ENCODE measurements around the gene BEAN1.

Gene BEAN1

DNA sequence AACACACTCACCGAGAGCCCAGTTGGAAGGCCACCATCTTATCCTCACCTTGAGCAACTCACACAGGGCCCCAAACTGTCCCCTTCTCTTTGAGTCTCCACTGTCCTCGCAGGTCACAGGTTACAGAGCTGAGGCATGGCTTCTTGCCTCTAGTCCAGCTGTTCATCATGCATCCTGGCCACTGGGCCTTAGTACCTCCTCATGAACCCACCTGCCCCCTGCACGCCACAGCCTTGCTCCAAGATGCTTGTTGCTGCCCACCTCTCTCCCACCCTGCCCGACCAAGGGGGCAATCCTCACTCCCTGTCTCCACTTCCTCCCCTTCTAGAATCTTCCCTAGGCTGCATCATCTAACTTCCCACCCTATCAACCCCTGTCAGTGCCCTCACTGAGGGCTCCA is 43.5 kb upstream of the BEAN1 start:
- Histone ChIP-seq H3K27me3 (ENCODE audit: insufficient read depth, low read length) (no peaks in the 10 kb centered on the region), H2BK120ac (ENCODE audit: insufficient read depth, low read length, poor library complexity) (peak overlapping the region; percentile 71), H4K12ac (ENCODE audit: low read depth, low read length) (peak overlapping the region; percentile 1), H3K23ac (ENCODE audit: low read length) (no peak overlapping the region), H3K9ac (ENCODE audit: low read length) (no peak overlapping the region), H3K14ac (ENCODE audit: low read length) (peak overlapping the region; percentile 72), H3K4me1 (ENCODE audit: control insufficient read depth in 1 of 2, insufficient read depth in 2 of 2, low read length in 2 of 2) (peaks cover 21 to 30% of the 10 kb centered on the region in 2 experiments), H3K27ac (ENCODE audit: low read depth, low read length) (peak overlapping the region; percentile 22), H3K9me3 (ENCODE audit: insufficient read depth, low read depth, low read length) (peaks cover 2% of the 10 kb centered on the region), H3K4me2 (ENCODE audit: low read length) (no peak overlapping the region), H3K4ac (ENCODE audit: low read depth, low read length) (peak overlapping the region; percentile 22), H3K79me2 (ENCODE audit: control insufficient read depth, insufficient read depth, low read length, poor library complexity) (peaks cover 2% of the 10 kb centered on the region), H2AFZ (ENCODE audit: insufficient read depth, low read length, poor library complexity) (peak overlapping the region; percentile 5), H2BK12ac (ENCODE audit: low read length) (peak overlapping the region; percentile 51), H3K4me3 (ENCODE audit: low read depth, low read length) (no peak overlapping the region), H4K8ac (ENCODE audit: low read depth, low read length) (no peak overlapping the region), H2BK5ac (ENCODE audit: low read depth, low read length, poor library complexity) (peak overlapping the region; percentile 15), H2AK5ac (ENCODE audit: low read length) (peak overlapping the region; percentile 85), H3K18ac (ENCODE audit: low read length) (peak overlapping the region; percentile 24), H3K79me1 (ENCODE audit: low read length) (peaks cover 26% of the 10 kb centered on the region), H3K36me3 (ENCODE audit: control insufficient read depth in 1 of 2, insufficient read depth in 2 of 2, low read length in 2 of 2) (peaks cover 0 to 6% of the 10 kb centered on the region in 2 experiments), H4K91ac (ENCODE audit: low read depth, low read length) (peak overlapping the region; percentile 92)
- DNase-seq = no peak
- WGBS (ENCODE audit: extremely low coverage, insufficient coverage, insufficient read length) = no CpG with 5 or more reads among the region's 4 CpGs

DNA sequence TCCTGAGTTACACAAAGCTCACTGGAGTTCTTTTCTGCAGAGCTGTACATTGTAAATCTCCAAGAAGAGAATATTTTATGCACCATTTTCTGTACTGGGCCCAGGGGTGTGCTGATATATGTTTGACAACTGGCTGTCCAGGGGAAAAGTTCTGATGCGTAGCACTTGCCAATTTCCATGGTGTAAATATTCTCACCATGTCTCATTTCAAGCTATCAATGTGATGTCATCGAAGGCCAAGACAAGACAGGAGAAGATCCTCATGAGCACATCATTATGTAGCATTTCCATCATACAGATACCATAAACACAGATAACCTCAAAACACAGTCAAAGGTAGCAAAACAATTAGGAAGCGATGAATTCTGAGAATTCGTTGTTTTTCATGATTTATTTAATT is 41.7 kb upstream of the BEAN1 start:
- H2AK5ac ChIP-seq (ENCODE audit: low read length) = no peak overlapping the region
- no peak overlapping the region for H3K27ac ChIP-seq (ENCODE audit: low read depth, low read length)
- peaks cover 19 to 22% of the 10 kb centered on the region in 2 experiments for H3K4me1 ChIP-seq (ENCODE audit: control insufficient read depth in 1 of 2, insufficient read depth in 2 of 2, low read length in 2 of 2)
- no CpG with 5 or more reads among the region's 4 CpGs for WGBS (ENCODE audit: extremely low coverage, insufficient coverage, insufficient read length)
- no peak overlapping the region for H3K14ac ChIP-seq (ENCODE audit: low read length)
- no peaks in the 10 kb centered on the region for H3K9me3 ChIP-seq (ENCODE audit: insufficient read depth, low read depth, low read length)
- H3K4ac ChIP-seq (ENCODE audit: low read depth, low read length) = no peak overlapping the region
- no peak overlapping the region for H2BK12ac ChIP-seq (ENCODE audit: low read length)
- no peak overlapping the region for H4K91ac ChIP-seq (ENCODE audit: low read depth, low read length)
- H3K9ac ChIP-seq (ENCODE audit: low read length) = no peak overlapping the region
- H3K79me1 ChIP-seq (ENCODE audit: low read length) = peaks cover 20% of the 10 kb centered on the region
- no peak overlapping the region for H3K23ac ChIP-seq (ENCODE audit: low read length)
- H3K4me2 ChIP-seq (ENCODE audit: low read length) = no peak overlapping the region
- peaks cover 2% of the 10 kb centered on the region for H3K79me2 ChIP-seq (ENCODE audit: control insufficient read depth, insufficient read depth, low read length, poor library complexity)
- no peak overlapping the region for H3K4me3 ChIP-seq (ENCODE audit: low read depth, low read length)
- no peak overlapping the region for H2BK5ac ChIP-seq (ENCODE audit: low read depth, low read length, poor library complexity)
- peaks cover 0 to 6% of the 10 kb centered on the region in 2 experiments for H3K36me3 ChIP-seq (ENCODE audit: control insufficient read depth in 1 of 2, insufficient read depth in 2 of 2, low read length in 2 of 2)
- H4K12ac ChIP-seq (ENCODE audit: low read depth, low read length) = no peak overlapping the region
- H2AFZ ChIP-seq (ENCODE audit: insufficient read depth, low read length, poor library complexity) = no peak overlapping the region
- DNase-seq = no peak
- no peak overlapping the region for H4K8ac ChIP-seq (ENCODE audit: low read depth, low read length)
- H3K18ac ChIP-seq (ENCODE audit: low read length) = no peak overlapping the region
- H2BK120ac ChIP-seq (ENCODE audit: insufficient read depth, low read length, poor library complexity) = no peak overlapping the region
- no peaks in the 10 kb centered on the region for H3K27me3 ChIP-seq (ENCODE audit: insufficient read depth, low read length)

DNA sequence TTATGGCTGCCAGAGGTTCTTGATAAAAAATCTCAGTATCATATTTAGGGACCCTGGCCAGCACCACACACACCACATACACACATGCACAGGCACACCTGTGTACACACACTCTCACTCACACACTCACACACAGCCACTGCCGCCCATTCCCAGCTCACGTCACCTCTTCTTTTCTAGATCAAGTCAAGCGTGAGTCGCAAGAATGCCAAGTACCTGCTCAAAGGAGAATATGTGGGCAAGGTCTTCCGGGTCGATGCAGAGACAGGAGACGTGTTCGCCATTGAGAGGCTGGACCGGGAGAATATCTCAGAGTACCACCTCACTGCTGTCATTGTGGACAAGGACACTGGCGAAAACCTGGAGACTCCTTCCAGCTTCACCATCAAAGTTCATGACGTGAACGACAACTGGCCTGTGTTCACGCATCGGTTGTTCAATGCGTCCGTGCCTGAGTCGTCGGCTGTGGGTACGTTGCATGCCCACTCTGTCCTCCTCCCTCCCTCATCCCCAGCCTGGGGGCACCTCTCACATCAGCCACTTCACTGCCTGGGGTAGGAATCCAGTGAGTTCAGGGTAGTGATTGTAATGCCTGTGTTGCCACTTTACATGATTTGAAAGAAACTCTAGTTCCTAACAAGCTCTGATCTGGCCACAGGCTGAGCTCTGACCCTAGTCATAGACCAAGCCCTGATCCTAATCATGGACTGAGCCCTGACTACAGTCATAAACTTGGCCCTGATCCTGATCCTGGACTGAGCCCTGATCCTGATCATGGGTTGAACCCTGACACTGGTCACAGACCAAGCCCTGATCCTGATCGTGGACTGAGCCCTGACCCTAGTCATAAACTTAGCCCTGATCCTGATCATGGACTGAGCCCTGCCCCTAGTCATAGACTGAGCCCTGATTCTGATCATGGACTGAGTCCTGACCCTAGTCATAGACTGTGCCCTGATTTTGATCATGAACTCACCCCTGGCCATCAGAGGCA is 40.2 kb upstream of the BEAN1 start:
- no peaks in the 10 kb centered on the region for H3K9me3 ChIP-seq (ENCODE audit: insufficient read depth, low read depth, low read length)
- H2AFZ ChIP-seq (ENCODE audit: insufficient read depth, low read length, poor library complexity) = no peak overlapping the region
- no CpG with 5 or more reads among the region's 20 CpGs for WGBS (ENCODE audit: extremely low coverage, insufficient coverage, insufficient read length)
- H3K23ac ChIP-seq (ENCODE audit: low read length) = no peak overlapping the region
- H3K79me1 ChIP-seq (ENCODE audit: low read length) = peaks cover 13% of the 10 kb centered on the region
- H3K18ac ChIP-seq (ENCODE audit: low read length) = no peak overlapping the region
- H3K36me3 ChIP-seq (ENCODE audit: control insufficient read depth in 1 of 2, insufficient read depth in 2 of 2, low read length in 2 of 2) = peaks cover 3 to 6% of the 10 kb centered on the region in 2 experiments
- no peak overlapping the region for H2BK12ac ChIP-seq (ENCODE audit: low read length)
- no peak overlapping the region for H3K4me2 ChIP-seq (ENCODE audit: low read length)
- no peaks in the 10 kb centered on the region for H3K27me3 ChIP-seq (ENCODE audit: insufficient read depth, low read length)
- no peak overlapping the region for H3K9ac ChIP-seq (ENCODE audit: low read length)
- no peak overlapping the region for H3K27ac ChIP-seq (ENCODE audit: low read depth, low read length)
- no peak overlapping the region for H4K12ac ChIP-seq (ENCODE audit: low read depth, low read length)
- H2AK5ac ChIP-seq (ENCODE audit: low read length) = no peak overlapping the region
- no peak for DNase-seq
- H2BK120ac ChIP-seq (ENCODE audit: insufficient read depth, low read length, poor library complexity) = no peak overlapping the region
- H3K4me3 ChIP-seq (ENCODE audit: low read depth, low read length) = no peak overlapping the region
- no peak overlapping the region for H2BK5ac ChIP-seq (ENCODE audit: low read depth, low read length, poor library complexity)
- peaks cover 12 to 14% of the 10 kb centered on the region in 2 experiments for H3K4me1 ChIP-seq (ENCODE audit: control insufficient read depth in 1 of 2, insufficient read depth in 2 of 2, low read length in 2 of 2)
- H4K8ac ChIP-seq (ENCODE audit: low read depth, low read length) = no peak overlapping the region
- no peak overlapping the region for H3K14ac ChIP-seq (ENCODE audit: low read length)
- H4K91ac ChIP-seq (ENCODE audit: low read depth, low read length) = no peak overlapping the region
- no peak overlapping the region for H3K4ac ChIP-seq (ENCODE audit: low read depth, low read length)
- peaks cover under 1% of the 10 kb centered on the region for H3K79me2 ChIP-seq (ENCODE audit: control insufficient read depth, insufficient read depth, low read length, poor library complexity)

DNA sequence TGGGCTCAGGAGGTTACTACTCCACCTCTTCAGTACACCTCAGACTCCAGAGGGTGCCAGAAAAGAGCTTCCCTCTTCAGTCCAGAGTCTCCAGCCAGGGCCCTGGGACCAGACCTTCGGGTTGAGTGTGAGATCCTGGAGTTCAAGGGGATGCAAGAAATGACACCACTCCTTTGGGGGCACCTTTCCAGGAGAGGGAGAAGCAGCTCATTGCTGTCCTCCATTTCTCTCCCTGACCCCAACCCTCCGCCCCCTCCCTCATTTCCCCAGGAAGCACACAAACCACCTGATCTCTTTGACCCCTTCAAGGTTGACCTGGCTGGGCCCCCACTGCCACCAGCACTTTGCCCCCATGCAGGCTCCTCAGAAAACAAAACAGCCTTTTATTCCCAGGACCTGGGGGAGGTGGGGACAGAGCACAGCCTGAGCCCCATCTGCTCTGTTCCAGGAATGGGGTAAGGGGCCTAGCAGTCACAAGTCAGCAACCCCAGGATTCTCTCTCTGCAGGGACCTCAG is 39.2 kb upstream of the BEAN1 start:
- H2AK5ac ChIP-seq (ENCODE audit: low read length) = no peak overlapping the region
- H2BK5ac ChIP-seq (ENCODE audit: low read depth, low read length, poor library complexity) = no peak overlapping the region
- no CpG with 5 or more reads among the region's 2 CpGs for WGBS (ENCODE audit: extremely low coverage, insufficient coverage, insufficient read length)
- no peak overlapping the region for H2BK12ac ChIP-seq (ENCODE audit: low read length)
- no peak overlapping the region for H3K4ac ChIP-seq (ENCODE audit: low read depth, low read length)
- no peak overlapping the region for H3K23ac ChIP-seq (ENCODE audit: low read length)
- H3K9ac ChIP-seq (ENCODE audit: low read length) = no peak overlapping the region
- H3K79me1 ChIP-seq (ENCODE audit: low read length) = peaks cover 6% of the 10 kb centered on the region
- H4K91ac ChIP-seq (ENCODE audit: low read depth, low read length) = no peak overlapping the region
- H2AFZ ChIP-seq (ENCODE audit: insufficient read depth, low read length, poor library complexity) = no peak overlapping the region
- no peaks in the 10 kb centered on the region for H3K9me3 ChIP-seq (ENCODE audit: insufficient read depth, low read depth, low read length)
- H3K27me3 ChIP-seq (ENCODE audit: insufficient read depth, low read length) = no peaks in the 10 kb centered on the region
- no peak overlapping the region for H3K4me3 ChIP-seq (ENCODE audit: low read depth, low read length)
- no peak overlapping the region for H4K12ac ChIP-seq (ENCODE audit: low read depth, low read length)
- H4K8ac ChIP-seq (ENCODE audit: low read depth, low read length) = no peak overlapping the region
- no peak overlapping the region for H3K27ac ChIP-seq (ENCODE audit: low read depth, low read length)
- H3K4me2 ChIP-seq (ENCODE audit: low read length) = no peak overlapping the region
- H3K36me3 ChIP-seq (ENCODE audit: control insufficient read depth in 1 of 2, insufficient read depth in 2 of 2, low read length in 2 of 2) = peaks cover 3 to 8% of the 10 kb centered on the region in 2 experiments
- no peak overlapping the region for H2BK120ac ChIP-seq (ENCODE audit: insufficient read depth, low read length, poor library complexity)
- no peak overlapping the region for H3K18ac ChIP-seq (ENCODE audit: low read length)
- DNase-seq = no peak
- H3K79me2 ChIP-seq (ENCODE audit: control insufficient read depth, insufficient read depth, low read length, poor library complexity) = no peaks in the 10 kb centered on the region
- no peak overlapping the region for H3K14ac ChIP-seq (ENCODE audit: low read length)
- H3K4me1 ChIP-seq (ENCODE audit: control insufficient read depth in 1 of 2, insufficient read depth in 2 of 2, low read length in 2 of 2) = peaks cover 6% of the 10 kb centered on the region in 2 experiments
